C1 segment of cervical spinal cord (tissue), 14 donors: Measurements from ENCODE around the gene CNR2.
"Not testable (repeated sequence)": the region's sequence is repeated elsewhere in the genome, so short reads cannot be mapped to it uniquely, and the experiment has no call there.

Experiments
- DNase-seq, 14 donors: peaks; one replicate each; lab custom pipeline; 2025; lab: John Stamatoyannopoulos, UW

The CNR2 gene

DNA sequence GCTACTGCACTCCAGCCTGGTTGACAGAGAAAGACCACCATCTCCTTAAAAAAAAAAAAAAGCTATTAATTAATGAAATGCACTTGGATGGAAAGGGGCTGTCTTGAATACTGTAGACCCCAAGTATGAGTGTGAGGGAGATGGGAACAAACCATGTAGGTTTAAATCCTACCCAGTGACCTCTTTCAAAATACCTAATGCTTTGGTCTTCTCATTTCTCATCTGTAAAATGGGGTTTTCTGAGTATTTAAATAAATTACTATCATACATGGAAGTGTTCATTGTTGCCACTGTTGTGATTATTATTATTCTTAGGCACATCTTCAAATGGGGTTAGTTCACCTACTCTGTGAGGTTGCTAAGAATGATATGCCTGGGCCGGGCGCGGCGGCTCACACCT, 27.9 kb downstream of the CNR2 start:
- DNase-seq = no peak

DNA sequence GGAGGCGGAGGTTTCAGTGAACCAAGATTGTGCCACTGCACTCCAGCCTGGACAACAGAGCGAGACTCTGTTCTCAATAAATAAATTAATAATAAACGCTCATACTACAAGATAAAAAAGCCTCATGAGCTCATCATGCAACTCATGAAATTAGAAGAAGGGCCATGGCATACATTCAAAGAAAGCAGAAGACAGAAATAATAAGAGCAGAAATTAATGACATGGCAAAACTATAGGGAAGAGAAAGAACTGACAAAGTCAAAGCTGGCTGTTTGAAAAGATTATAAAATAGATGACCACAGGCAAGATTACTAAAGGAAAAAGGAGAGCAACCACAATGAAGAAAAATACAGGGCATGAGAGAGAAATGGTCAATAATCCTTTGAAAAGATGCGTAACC, 30.4 kb downstream of the CNR2 start:
- DNase-seq = no peak

DNA sequence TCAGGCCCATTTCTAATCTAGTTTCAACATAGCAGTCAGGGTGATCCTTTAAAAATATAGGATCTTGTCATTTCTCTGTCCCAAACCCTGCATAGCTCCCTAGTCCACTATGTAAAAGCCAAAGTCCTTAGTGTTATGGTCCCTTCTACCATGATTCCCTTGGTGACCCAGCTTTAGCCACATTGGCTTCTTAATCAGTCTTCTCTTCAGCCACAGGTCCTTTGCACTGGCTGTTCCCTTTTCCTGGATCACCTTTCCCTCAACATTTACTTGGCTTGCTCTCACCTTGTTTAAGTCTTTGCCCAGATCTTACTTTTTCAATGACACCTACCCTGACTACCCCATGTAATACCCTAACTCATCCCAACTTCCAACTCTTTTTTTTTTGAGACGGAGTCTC, 33.4 kb downstream of the CNR2 start:
- DNase-seq = no peak

DNA sequence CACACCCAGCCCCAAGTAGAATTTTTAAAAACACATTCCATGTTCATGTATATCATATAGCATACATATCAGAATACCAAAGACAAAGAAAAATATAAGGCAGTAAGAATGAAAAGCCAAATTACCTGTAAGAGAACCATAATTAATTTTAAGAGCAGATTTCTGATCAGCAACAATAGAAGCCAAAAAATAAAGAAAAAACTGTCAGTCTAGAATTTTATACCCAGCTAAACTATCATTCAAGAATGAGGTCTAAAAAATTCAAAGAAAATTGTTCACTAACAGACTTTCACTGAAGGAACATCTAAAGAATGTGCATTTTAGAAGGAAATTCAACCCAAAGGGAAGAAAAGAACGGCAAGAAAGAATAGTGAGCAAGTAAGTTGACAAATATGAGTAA, 34.5 kb downstream of the CNR2 start:
- no peak for DNase-seq

DNA sequence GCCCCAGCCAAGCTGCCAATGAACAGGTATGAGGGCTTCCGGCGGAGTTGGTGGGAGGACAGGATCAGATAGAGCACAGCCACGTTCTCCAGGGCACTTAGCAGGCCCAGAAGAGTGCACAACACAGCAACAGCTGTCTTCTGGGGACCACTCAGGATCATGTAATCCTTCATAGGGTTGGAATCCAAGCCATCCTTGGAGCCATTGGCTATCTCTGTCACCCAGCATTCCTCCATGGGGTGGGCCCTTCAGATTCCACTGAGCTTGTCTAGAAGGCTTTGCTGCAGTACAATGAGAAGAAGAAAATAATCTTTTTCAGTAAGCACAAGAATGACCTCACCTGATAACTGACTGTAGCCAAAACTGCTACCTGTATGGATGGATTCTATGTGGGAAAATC, 37.8 kb downstream of the CNR2 start:
- DNase-seq = no peak

DNA sequence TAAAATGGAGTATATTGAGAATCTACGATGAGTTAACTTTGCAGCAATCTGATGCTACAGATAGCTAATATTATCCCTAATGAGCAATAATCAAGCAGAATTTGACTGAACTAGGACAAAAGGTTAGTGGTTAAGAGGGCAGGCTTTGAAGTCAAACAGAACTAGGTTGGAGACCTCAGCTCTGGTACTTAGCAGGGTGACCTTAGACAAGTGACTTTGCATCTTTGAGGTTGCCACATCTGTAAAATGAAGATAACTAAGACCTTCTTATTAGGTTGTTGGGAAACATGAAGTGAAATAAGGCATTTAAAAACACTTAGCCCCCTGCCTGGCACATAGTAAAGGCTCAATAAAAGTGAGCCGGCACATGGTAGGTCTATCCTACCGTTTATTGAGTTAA, 40.7 kb downstream of the CNR2 start:
- DNase-seq = no peak

DNA sequence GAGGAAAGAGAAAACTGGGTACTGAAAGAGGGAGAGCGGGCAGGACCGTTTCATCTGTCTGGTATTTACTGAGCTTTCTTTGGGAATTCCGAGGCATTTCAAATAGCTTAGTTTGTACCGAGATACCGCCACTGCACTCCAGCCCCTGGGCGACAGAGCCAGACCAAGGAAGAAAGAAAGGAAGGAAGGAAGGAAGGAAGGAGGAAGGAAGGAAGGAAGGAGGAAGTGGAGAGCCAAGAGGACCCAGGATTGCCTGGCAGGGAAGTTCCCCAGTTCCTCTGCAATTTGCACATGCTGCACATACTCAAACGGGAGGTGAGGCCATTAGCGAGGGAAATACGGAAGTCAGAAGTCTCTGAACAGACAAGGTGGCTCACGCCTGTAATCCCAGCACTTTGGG, 44.1 kb downstream of the CNR2 start:
- peak in 2 of 14 donors; percentile 9 to 15 for DNase-seq

DNA sequence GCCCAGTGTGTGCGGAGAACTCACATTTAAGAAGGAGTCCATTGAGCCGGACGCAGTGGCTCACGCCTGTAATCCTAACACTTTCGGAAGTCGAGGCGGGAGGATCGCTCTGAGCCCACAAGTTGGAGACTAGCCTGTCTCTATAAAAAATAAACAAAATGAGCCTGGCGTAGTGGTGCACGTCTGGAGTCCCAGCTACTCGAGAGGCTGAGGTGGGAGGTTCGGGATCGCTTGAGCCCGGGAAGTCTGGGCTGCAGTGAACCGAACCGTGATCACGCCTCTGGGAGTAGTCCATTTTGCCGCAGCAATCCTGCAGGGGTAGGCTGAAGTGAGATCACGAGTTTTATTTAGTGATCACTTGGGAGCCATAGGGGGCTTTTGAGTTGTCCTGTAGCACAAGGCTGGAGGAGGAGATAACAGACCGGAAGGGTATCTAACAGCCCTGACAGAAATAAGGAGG, 44.6 kb downstream of the CNR2 start:
- DNase-seq = peak in 3 of 14 donors; percentile 27 to 56 (median 39)

DNA sequence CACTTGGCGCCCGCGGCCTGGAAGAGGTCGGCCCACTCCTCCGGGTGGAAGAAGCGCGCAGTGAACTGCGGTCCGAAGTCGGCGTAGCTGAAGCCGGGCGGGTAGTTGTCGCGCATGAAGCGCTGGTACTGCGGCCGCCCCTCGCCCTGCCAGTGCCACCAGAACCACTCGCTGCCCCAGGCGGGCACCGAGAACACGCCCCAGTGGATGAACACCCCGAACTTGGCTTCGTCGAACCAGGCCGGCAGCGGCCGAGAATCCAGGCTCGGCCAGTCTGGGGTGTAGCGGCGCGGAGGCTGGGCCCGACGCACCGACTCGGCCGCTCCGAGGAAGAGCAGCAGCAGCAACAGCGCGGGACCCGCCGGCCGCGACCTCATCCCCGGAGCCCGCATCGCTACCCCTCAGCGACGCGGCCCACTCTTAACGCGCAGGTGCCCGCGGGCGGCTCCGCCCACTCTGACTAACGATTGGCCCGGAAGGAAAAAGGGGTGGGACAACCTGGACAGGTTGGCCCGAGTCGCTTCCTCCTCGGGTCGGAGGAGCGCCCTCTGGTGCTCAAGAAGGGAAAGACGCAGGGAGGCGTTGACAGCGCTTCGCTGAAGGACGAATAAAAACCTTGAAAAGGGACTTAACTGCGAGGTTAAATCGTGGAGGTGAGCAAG, 45.1 kb downstream of the CNR2 start, which contains the start of gene FUCA1:
Gene FUCA1 (minus strand): TSS at position 396 of the 662 bp plus-strand sequence. CDS start 4 bp downstream, at position 392.
- DNase-seq = peak; percentile 35 to 94 (median 84)

DNA sequence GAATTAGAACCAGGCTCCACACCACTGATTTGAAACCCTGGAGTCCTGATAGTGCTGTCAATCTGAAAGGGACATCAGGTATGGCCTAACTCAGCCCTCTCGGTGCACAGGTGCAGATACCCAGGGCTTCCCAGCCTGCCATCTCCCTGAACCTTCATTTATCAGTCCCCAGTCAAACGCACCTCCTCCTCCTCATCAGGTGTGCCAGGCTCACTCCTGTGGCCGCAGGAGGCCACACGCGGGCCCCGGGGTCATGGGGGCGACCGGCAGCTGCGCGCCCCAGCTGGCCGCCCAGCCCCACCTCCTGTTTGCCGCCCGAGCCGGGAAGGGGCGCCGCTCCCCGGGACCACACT, 45.6 kb downstream of the CNR2 start:
- peak in 1 of 14 donors; percentile 23 for DNase-seq

DNA sequence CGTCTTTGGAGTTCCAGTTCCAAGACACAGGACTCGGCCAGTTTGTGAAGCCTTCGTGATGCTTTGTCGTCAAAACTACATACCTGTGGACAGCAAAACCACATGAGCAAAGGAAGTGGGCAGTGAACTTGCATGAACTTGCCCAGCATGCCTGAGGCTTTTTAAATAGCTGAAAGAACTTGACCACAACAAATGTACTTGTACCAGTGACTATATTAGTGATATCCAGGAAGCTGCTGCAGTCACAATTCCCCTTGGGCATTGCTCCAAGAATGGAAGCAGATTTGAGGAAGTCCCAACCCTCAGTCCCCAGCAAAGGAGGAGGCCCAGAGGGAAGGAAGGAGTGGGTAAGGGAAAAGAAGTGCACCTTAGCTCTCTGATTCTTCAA, 47.6 kb downstream of the CNR2 start:
- DNase-seq = no peak

DNA sequence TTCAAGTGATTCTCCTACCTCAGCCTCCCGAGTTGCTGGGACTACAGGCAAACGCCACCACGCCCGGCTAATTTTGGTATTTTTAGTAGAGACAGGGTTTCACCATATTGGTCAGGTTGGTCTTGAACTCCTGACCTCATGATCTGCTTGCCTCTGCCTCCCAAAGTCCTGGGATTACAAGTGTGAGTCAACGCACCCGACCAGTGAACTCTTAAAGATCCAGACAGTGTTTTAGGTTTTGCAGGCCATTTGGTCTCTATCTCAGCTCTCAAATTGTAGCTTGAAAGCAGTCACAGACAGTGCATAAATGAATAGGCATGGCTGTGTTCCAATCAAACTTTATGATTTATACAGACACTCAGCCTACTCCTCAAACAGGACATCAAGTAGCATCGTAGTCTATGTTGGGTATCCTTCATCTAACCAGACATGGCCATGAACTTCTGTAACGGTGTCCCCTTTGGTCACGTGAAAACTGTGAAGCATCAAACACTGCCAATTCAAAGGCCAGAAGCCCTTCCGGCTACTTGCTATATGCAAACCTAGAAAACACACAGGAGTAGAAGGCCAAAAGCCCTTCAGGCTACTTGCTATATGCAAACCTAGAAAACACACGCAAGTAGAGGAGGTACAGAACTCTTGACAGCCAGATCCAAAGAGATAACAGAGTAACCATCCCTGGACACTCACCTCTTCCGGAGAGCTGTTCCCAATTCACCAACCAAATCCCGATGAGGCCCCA, 48.2 kb downstream of the CNR2 start:
- DNase-seq = no peak

DNA sequence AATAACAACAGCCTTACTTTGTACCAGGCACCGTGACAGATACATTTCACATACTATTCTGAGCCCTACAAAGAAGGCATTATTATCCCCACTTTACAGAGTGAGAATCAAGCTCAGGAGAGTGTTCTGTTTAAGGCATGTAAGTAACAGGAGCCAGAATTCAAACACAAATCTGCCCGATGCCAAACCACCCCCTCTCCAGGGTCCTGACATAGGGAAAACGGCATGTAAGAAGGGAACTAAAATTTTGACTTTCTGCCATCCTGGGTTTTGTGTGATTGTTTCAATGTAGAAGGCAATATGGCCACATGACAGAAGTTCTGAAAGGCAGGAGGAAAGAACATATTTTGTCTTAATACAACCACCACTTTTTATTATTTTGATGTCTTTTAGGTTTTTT, 50.5 kb downstream of the CNR2 start:
- no peak for DNase-seq

DNA sequence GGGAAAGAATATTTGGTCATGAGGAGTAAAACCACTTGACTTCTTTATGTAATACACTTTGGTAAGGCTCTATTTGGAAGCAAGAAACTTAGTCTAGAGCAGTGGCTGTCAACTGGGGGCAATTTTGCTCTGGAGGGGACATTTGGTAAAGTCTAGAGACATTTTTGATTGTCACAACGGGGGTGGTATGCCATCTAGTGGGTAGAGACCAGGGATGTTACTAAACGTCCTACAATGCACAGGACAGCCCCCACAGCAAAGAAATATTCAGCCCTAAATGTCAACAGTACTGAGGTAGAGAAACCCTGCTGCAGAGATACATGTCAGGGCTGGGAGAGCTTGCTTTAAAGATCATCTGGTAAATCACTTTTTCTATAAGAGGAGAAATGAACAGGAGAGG, 58.6 kb downstream of the CNR2 start:
- DNase-seq = peak in 1 of 14 donors; percentile 4

DNA sequence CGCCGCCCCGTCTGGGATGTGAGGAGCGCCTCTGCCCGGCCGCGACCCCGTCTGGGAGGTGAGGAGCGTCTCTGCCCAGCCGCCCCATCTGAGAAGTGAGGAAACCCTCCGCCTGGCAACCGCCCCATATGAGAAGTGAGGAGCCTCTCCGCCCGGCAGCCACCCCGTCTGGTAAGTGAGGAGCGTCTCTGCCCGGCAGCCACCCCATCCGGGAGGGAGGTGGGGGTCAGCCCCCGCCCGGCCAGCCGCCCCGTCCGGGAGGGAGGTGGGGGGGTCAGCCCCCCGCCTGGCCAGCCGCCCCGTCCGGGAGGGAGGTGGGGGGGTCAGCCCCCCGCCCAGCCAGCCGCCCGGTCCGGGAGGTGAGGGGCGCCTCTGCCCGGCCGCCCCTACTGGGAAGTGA, 60.0 kb downstream of the CNR2 start:
- not testable (repeated sequence) for DNase-seq

DNA sequence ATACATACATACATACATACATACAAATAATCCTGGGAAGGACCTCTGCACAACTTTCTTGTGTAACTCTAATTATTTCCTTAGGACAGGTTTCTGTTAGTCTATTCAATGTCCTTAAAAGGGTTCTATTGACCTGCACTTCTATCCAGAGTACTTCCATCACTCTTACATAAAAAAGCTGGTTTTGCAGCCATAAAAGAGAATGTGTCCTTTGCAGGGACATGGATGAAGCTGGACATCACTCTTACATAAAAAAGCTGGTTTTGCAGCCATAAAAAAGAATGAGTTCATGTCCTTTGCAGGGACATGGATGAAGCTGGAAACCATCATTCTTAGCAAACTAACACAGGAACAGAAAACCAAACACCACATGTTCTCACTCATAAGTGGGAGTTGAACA, 61.8 kb downstream of the CNR2 start:
- DNase-seq = not testable (repeated sequence)

DNA sequence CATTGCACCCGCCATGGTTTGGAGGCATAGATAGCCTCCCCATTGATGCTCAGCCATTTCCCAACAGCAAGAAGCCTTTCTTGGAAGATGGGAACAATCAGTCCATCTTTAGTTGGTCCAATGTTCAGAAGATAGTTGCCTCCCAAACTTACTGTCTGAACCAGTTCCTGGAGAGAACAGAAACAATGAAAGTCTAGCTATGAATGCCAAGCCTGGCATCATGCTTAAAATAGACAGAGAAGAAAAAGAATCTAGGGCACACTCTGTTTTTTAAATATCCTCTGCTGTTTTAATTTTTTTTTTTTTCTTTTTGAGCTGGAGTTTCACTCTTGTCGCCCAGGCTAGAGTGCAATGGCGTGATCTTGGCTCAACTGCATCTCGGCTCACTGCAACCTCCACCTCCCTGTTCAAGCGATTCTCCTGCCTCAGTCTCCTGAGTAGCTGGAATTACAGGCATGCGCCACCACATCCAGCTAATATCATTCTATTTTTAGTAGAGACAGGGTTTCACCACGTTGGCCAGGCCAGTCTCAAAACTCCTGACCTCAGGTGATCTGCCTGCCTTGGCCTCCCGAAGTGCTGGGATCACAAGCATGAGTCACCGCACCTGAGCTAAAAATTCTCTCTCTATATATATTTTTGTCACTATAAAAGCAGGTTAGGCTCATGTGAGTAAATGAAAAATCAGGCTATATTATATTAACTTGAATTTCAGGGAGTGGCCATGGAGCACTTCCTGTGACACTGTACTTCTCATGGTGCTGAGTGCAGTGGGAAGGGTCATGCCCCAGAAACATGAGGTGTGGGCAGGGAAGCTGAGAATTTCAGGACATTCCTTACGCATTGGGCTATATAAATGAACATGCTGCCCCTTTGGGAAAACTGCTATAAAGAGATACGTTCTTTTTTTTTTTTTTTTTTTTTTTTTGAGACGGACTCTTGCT, 64.2 kb downstream of the CNR2 start:
- no peak for DNase-seq

DNA sequence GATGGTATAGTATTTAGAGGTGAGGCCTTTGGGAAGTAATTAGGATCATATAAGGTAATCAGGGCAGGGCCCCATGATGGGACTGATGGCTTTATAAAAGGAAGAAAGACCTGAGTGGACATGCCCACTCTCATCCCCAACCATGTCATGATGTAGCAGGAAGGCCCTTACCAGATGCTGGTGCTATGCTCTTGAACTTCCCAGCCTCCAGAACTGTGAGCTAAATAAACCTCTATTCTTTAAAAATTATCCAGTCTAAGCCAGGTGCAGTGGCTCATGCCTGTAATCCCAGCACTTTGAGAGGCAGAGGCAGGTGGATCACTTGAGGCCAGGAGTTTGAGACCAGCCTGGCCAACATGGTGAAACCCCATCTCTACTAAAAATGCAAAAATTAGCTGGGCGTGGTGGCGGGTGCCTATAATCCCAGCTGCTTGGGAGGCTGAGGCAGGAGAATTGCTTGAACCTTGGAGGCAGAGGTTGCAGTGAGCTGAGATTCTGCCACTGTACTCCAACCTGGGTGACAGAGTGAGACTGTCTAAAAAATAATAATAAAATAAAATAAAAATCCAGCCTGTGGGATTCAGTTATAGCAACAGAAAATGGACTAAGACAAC, 65.6 kb downstream of the CNR2 start:
- not testable (repeated sequence) for DNase-seq

DNA sequence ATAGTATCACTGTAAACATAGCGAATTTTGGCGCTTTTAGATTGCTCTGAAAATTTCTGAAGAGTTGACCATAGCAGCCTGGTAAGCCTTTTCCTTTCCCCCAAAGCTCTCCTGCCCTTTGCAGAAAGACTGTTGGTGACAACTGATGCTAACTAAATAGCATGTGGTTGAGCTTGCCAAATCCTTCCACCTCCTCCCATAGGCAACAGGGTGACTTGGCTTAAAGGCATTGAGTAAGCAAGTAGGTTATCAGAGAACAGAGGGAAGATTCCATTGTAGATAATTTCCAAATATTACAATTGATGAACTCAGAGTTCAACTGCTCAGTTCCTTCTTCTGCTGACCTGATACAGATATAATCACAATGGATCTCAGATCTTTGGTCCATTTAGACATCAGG, 68.0 kb downstream of the CNR2 start:
- DNase-seq = no peak

DNA sequence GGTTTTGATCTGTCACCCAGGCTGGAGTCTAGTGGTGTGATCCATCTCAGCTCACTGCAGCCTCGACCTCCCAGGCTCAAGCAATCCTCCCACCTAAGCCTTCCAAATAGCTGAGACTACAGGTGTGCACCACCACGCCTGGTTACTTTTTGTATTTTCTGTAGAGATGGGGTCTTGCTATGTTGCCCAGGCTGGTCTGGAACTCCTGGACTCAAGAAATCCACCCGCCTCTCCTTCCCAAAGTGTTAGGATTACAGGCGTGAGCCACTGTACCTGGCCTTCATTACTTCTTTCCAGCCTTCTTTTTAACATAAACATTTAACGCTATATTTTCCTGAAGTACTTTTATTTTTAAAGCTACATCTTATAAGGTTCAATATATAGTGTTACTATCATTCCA, 69.5 kb downstream of the CNR2 start:
- DNase-seq = no peak

DNA sequence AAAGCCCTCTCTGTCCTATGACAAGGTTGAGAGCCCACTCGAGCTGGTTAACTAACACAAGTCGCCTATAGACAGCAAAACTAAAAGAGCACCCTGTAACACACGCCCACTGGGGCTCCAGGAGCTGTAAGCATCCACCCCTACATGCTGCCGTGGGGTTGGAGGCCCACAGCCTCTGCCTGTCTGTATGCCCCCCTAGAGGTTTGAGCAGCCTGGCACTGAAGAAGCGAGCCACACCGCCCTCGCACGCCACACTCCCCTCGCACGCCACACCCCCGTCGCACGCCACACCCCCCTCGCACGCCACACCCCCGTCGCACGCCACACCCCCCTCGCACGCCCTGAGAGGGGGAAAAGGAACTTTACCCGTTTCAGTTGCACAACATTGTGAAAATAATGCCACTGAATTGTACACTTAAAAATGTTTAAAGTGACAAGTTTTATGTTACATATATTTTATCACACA, 74.7 kb downstream of the CNR2 start:
- peak in 8 of 14 donors; percentile 1 to 23 (median 8) for DNase-seq

DNA sequence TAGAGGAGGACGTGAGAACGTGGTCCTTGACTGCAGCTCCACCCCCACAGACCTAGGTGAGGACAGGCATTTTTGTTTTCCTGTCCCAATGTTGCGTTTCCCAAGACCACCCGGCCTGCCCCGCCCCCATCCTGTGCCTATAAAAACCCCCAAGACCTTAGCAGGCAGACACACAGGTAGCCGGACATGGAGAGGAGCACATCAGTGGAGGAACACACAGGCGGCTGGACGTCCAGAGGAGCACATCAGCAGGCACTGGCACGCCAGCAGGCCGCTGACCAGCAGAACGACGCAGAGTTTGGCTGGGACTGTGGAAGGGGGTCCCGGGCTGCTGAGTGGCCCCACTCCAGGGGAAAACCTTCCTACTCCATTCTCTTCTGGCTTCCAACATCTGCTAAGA, 75.3 kb downstream of the CNR2 start:
- DNase-seq = no peak
